GM19324 (cell line): ENCODE results near the gene CCDC40.
A peak's percentile ranks its signal among the peaks of the same experiment; 100 is the strongest.

Source experiments
- ATAC-seq: cut with Tn5 transposase; IDR thresholded peaks from one replicate; pipeline ENCODE4 v1.9.1; 2021; ENCODE audit warnings: mild to moderate bottlenecking, moderate library complexity; ENCODE audit not compliant: unreplicated experiment, low FRiP score

CCDC40 gene

DNA sequence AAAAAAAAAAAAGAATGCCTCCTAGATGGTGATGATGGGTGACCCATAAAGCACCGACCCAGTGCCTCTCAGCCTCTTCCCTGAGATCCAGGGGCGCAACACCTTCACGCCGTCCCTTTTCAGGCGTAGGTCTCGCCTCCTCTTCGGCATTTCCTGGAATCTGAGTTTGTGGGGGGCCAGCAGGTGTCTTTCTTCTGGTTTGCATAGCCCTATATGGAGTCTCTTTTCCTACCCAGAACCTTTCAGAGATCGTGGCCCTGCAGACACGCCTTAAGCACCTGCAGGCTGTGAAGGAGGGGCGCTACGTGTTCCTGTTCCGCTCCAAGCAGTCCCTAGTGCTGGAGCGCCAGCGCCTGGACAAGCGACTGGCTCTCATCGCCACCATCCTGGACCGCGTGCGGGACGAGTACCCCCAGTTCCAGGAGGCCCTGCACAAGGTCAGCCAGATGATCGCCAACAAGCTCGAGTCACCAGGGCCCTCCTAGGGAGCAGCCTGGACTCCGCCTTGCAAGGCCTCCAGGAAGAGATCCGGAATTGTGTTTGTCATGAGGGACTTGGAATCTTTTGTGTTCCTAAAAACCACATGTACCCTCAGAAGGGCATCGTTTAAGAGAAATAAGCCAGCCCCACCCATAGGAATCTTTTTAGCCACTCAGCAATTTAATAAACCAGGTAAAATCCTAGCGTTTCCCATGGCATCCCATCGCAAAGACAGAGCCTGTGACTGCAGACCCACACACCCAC, 63.0 kb downstream of the CCDC40 start:
- ATAC-seq, result no peak

GRCh38 chr17:80100035-80100323, 63.5 kb downstream of the CCDC40 start:
- ATAC-seq, result no peak

DNA sequence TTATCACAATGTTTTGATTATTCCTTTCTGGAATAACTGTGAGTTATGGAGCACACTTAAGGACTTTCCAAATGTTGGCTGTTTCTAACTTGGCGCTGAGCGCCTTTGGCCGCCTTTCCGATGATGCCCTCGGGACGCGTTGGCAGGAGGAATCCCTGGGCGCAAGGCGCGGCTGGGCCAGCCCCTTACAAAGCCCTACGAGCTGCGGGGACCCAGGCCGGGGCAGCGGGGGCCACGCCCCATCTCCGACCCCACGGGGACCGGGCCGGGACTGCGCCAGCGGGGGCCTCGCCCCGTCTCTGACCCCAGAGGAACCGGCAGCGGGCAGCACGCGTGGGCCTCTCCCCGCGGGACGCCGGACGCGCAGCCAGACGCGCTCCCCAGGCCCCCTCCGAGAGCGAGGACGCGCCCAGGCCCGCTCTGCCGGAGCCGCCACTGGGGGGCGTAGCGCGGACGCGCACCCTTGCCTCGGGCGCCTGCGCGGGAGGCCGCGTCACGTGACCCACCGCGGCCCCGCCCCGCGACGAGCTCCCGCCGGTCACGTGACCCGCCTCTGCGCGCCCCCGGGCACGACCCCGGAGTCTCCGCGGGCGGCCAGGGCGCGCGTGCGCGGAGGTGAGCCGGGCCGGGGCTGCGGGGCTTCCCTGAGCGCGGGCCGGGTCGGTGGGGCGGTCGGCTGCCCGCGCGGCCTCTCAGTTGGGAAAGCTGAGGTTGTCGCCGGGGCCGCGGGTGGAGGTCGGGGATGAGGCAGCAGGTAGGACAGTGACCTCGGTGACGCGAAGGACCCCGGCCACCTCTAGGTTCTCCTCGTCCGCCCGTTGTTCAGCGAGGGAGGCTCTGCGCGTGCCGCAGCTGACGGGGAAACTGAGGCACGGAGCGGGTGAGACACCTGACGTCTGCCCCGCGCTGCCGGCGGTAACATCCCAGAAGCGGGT, 64.8 kb downstream of the CCDC40 start, which contains the start of gene GAA:
Gene GAA (plus strand): TSS at position 571 of the 935 bp plus-strand sequence. CDS start 3,006 bp downstream, outside the sequence.
- ATAC-seq, result peak; percentile 85

DNA sequence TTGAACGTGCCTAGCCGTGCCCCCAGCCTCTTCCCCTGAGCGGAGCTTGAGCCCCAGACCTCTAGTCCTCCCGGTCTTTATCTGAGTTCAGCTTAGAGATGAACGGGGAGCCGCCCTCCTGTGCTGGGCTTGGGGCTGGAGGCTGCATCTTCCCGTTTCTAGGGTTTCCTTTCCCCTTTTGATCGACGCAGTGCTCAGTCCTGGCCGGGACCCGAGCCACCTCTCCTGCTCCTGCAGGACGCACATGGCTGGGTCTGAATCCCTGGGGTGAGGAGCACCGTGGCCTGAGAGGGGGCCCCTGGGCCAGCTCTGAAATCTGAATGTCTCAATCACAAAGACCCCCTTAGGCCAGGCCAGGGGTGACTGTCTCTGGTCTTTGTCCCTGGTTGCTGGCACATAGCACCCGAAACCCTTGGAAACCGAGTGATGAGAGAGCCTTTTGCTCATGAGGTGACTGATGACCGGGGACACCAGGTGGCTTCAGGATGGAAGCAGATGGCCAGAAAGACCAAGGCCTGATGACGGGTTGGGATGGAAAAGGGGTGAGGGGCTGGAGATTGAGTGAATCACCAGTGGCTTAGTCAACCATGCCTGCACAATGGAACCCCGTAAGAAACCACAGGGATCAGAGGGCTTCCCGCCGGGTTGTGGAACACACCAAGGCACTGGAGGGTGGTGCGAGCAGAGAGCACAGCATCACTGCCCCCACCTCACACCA, 65.7 kb downstream of the CCDC40 start:
- ATAC-seq, result peak; percentile 14

DNA sequence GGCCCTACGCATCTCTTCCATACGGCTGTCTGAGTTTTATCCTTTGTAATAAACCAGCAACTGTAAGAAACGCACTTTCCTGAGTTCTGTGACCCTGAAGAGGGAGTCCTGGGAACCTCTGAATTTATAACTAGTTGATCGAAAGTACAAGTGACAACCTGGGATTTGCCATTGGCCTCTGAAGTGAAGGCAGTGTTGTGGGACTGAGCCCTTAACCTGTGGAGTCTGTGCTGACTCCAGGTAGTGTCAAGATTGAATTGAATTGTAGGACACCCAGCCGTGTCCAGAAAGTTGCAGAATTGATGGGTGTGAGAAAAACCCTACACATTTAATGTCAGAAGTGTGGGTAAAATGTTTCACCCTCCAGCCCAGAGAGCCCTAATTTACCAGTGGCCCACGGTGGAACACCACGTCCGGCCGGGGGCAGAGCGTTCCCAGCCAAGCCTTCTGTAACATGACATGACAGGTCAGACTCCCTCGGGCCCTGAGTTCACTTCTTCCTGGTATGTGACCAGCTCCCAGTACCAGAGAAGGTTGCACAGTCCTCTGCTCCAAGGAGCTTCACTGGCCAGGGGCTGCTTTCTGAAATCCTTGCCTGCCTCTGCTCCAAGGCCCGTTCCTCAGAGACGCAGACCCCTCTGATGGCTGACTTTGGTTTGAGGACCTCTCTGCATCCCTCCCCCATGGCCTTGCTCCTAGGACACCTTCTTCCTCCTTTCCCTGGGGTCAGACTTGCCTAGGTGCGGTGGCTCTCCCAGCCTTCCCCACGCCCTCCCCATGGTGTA, 66.4 kb downstream of the CCDC40 start:
- no peak for ATAC-seq

DNA sequence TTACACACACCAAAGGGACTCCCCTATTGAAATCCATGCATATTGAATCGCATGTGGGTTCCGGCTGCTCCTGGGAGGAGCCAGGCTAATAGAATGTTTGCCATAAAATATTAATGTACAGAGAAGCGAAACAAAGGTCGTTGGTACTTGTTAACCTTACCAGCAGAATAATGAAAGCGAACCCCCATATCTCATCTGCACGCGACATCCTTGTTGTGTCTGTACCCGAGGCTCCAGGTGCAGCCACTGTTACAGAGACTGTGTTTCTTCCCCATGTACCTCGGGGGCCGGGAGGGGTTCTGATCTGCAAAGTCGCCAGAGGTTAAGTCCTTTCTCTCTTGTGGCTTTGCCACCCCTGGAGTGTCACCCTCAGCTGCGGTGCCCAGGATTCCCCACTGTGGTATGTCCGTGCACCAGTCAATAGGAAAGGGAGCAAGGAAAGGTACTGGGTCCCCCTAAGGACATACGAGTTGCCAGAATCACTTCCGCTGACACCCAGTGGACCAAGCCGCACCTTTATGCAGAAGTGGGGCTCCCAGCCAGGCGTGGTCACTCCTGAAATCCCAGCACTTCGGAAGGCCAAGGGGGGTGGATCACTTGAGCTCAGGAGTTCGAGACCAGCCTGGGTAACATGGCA, 67.1 kb downstream of the CCDC40 start:
- ATAC-seq, result no peak

DNA sequence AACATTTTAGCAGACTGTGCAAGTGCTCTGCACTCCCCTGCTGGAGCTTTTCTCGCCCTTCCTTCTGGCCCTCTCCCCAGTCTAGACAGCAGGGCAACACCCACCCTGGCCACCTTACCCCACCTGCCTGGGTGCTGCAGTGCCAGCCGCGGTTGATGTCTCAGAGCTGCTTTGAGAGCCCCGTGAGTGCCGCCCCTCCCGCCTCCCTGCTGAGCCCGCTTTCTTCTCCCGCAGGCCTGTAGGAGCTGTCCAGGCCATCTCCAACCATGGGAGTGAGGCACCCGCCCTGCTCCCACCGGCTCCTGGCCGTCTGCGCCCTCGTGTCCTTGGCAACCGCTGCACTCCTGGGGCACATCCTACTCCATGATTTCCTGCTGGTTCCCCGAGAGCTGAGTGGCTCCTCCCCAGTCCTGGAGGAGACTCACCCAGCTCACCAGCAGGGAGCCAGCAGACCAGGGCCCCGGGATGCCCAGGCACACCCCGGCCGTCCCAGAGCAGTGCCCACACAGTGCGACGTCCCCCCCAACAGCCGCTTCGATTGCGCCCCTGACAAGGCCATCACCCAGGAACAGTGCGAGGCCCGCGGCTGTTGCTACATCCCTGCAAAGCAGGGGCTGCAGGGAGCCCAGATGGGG, 68.0 kb downstream of the CCDC40 start:
- ATAC-seq, result no peak

GRCh38 chr17:80104956-80105375, 68.5 kb downstream of the CCDC40 start:
- no peak for ATAC-seq

GRCh38 chr17:80105762-80106161, 69.3 kb downstream of the CCDC40 start:
- no peak for ATAC-seq

DNA sequence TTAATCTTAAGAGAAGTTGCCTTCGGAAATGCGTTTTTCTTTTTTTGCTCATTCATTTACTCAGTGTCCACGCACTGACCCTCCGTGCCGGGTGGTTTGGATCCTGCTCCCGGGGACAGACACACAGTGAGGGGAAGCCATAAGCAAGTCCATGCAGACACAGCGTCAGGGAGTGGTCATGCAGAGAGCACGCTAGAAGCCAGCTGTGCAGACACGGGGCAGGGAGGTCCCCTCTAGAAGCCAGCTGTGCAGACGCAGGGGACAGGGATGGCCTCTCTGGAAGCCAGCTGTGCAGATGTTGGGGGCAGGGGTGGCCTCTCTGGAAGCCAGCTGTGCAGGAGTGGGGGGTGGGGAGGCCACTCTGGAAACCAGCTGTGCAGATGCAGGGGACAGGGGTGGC, 69.7 kb downstream of the CCDC40 start:
- ATAC-seq, result no peak

DNA sequence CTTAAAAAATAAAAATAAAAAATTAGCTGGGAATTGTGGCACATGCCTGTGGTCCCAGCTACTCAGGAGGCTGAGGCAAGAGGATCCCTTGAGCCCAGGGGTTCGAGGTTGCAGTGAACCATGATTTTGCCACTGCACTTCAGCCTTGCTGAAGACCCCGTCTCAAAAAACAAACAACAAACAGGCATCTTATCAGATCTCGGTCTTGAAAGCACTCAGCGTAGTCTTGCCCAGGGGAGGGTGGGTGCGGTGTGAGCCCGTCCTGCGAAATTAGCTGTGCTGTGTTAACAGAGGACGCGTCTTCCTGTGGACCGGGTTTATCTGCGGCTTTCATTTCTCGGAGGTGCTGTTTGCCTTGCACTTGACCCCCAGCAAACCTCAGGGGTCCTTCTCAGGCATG, 70.3 kb downstream of the CCDC40 start:
- no peak for ATAC-seq

- ATAC-seq, result no peak
Measured at GRCh38 chr17:80107231-80108021, 71.0 kb downstream of the CCDC40 start.

DNA sequence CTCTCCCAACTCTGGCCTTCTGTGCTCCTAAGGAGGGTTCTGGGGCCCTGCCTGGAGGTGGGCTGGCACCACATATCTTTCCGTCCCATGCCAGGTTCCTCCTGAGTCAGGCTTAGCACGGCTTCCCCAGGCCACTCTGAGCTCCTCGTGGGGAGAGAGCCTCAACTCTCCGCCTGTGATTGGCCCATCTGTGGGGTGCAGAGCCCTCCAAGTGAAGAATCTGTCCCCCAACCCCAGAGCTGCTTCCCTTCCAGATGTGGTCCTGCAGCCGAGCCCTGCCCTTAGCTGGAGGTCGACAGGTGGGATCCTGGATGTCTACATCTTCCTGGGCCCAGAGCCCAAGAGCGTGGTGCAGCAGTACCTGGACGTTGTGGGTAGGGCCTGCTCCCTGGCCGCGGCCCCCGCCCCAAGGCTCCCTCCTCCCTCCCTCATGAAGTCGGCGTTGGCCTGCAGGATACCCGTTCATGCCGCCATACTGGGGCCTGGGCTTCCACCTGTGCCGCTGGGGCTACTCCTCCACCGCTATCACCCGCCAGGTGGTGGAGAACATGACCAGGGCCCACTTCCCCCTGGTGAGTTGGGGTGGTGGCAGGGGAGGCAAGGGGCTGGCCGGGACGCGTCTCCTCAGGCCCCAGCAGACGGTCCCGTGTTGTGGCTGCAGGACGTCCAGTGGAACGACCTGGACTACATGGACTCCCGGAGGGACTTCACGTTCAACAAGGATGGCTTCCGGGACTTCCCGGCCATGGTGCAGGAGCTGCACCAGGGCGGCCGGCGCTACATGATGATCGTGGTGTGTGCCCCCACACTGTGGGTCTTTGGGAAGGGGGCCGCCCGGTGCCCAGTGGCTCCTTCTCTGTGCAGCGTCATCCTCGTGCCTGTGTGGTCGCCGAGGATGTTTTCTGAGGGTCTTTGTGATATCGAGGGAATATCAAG, 71.9 kb downstream of the CCDC40 start:
- no peak for ATAC-seq

- no peak for ATAC-seq
Measured at GRCh38 chr17:80109066-80109660, 72.7 kb downstream of the CCDC40 start.

DNA sequence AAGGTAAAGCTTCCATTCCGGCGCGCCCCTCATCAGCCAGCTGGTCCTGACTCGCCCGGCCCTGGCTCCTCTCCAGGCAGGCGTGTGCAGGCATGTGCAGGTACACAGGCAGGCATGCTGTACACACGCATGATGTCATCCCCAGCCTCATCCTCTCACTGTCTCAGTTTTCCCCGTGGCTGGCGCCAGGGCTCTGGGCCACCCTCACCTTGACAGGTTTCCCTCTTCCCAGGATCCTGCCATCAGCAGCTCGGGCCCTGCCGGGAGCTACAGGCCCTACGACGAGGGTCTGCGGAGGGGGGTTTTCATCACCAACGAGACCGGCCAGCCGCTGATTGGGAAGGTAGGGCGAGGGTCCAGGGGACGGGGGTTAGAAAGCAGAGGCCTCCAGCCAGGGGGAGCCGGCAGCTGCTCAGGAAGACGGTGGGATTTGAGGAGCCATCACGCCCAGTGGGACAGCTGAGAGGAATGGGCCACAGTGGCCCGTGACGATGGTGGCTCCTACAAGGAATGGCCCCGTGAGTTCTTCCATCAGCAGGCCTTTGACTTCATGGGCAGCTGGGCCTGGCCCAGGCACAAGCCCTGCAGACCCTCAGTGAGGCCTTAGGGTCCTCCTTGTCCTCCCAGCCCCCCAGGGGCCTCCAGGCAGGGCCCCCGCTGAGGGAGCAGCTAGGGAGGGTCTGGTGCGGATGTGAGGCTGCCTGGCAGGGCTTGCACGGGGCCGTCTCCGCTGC, 73.4 kb downstream of the CCDC40 start:
- ATAC-seq, result no peak

DNA sequence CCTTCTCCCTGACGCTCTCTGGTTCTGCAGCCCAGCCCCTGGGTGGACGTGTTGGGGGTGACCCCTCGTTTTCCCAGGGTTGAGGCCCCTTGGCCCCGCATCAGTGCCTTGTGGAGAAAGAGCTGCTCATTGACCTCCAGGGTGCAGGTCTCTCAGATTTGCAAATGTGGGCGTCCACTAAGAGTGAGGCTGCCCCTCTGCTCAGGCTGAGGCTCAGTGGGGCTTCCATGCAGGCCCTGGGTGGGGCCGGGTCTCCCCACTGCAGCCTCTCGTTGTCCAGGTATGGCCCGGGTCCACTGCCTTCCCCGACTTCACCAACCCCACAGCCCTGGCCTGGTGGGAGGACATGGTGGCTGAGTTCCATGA, 74.0 kb downstream of the CCDC40 start:
- ATAC-seq, result no peak
